Sciatic nerve (tissue), 2 donors: ENCODE data around the gene UBR2. TPM values are rescaled to one million over a fixed set of nuclear protein-coding genes. Genes with fewer than 3 reads are reported as not detected.
"Not testable (repeated sequence)": the region's sequence is repeated elsewhere in the genome, so short reads cannot be mapped to it uniquely, and the experiment has no call there.

Experiments used
- ATAC-seq: fragments of 200-7000 bp; cut with Tn5 transposase; one replicate; pipeline ENCODE4 v1.9.1; 2020; ENCODE audit warnings: mild to moderate bottlenecking, moderate library complexity
- DNase-seq: peaks from one replicate; pipeline ENCODE4 v3.0.0-alpha.2; 2020; ENCODE audit warnings: low spot score
- intact Hi-C: fragments of 100-400 bp; cut with DNase I; formaldehyde crosslinking; loops from one replicate; pipeline ENCODE4 v1.14.2; 2022
- total RNA-seq: library from RNA; stranded (reverse); fragmentation: NEBNext Ultra II Directional; extraction: Animal tissue kit (Norgen Biotek cat#: 25700); gene quantifications from one replicate; pipeline ENCODE4 v1.2.1, GENCODE V29; 2021
- donor health status: DM: no; HTN: no; CAD: no.
- donor health status: DM: no; HTN: no; CAD: no.

The UBR2 gene
- total RNA-seq, 1 donor from 2014 or later = 40.9 TPM

GRCh38 chr6:42674780-42675179 lies 111.0 kb downstream of the UBR2 start:
- DNase-seq = no peak
- intact Hi-C loops = loop anchor here (5.0 kb wide), 1 partner anchor 1593 kb away; the partner anchor contains the start of gene NFKBIE
- ATAC-seq = no peak

GRCh38 chr6:42679358-42679757 lies 115.5 kb downstream of the UBR2 start:
- DNase-seq (no peak), ATAC-seq (no peak)
- intact Hi-C loops = no loop called here

- DNase-seq (no peak), ATAC-seq (no peak)
- intact Hi-C loops = no loop called here
Measured at GRCh38 chr6:42688281-42688680, 124.5 kb downstream of the UBR2 start.

GRCh38 chr6:42689371-42689770 lies 125.5 kb downstream of the UBR2 start:
- DNase-seq (no peak), ATAC-seq (no peak)
- intact Hi-C loops = no loop called here

GRCh38 chr6:42690151-42690702 lies 126.4 kb downstream of the UBR2 start:
- intact Hi-C loops = no loop called here
- no peak for ATAC-seq
- no peak for DNase-seq

GRCh38 chr6:42690872-42691271 lies 127.0 kb downstream of the UBR2 start:
- no peak for ATAC-seq

GRCh38 chr6:42692137-42692911 lies 128.5 kb downstream of the UBR2 start:
- intact Hi-C loops = no loop called here
- ATAC-seq (no peak), DNase-seq (peak; percentile 34)

More at GRCh38 chr6:42690872-42691271, 127.0 kb downstream of the UBR2 start:
- intact Hi-C loops = no loop called here
- no peak for DNase-seq

- ATAC-seq (no peak), DNase-seq (no peak)
- intact Hi-C loops = no loop called here
Measured at GRCh38 chr6:42693725-42694323, 130.0 kb downstream of the UBR2 start.

- DNase-seq = no peak
- intact Hi-C loops = no loop called here
Measured at GRCh38 chr6:42694586-42694985, 130.8 kb downstream of the UBR2 start.

GRCh38 chr6:42696526-42697267 lies 132.9 kb downstream of the UBR2 start:
- intact Hi-C loops = no loop called here
- ATAC-seq = no peak
- no peak for DNase-seq

More at GRCh38 chr6:42694586-42694985, 130.8 kb downstream of the UBR2 start:
- ATAC-seq = no peak

- DNase-seq = no peak
- intact Hi-C loops = no loop called here
- ATAC-seq = no peak
Measured at GRCh38 chr6:42697268-42697655, 133.4 kb downstream of the UBR2 start.

GRCh38 chr6:42698217-42698616 lies 134.4 kb downstream of the UBR2 start:
- DNase-seq (no peak), ATAC-seq (no peak)
- intact Hi-C loops = no loop called here

- intact Hi-C loops = no loop called here
- no peak for DNase-seq
- no peak for ATAC-seq
Measured at GRCh38 chr6:42702200-42702599, 138.4 kb downstream of the UBR2 start.

- DNase-seq, ATAC-seq, intact Hi-C loops: not testable (repeated sequence)
Measured at GRCh38 chr6:42702786-42703185, 139.0 kb downstream of the UBR2 start.

- intact Hi-C loops = no loop called here
- ATAC-seq (peak; percentile 77), DNase-seq (peak; percentile 76)
Measured at GRCh38 chr6:42704251-42704936, 140.6 kb downstream of the UBR2 start.

GRCh38 chr6:42704937-42705374 lies 141.1 kb downstream of the UBR2 start:
- no peak for ATAC-seq
- intact Hi-C loops = loop anchor here (5.0 kb wide), 1 partner anchor 653 kb away; the partner anchor contains the start of gene TAF8
- no peak for DNase-seq

GRCh38 chr6:42707595-42707994 lies 143.8 kb downstream of the UBR2 start:
- intact Hi-C loops = loop anchor here (5.0 kb wide), 1 partner anchor 655 kb away; the partner anchor contains the start of gene TAF8
- ATAC-seq (no peak), DNase-seq (no peak)

GRCh38 chr6:42708096-42708495 lies 144.3 kb downstream of the UBR2 start:
- DNase-seq (no peak), ATAC-seq (no peak)
- intact Hi-C loops = loop anchor here (5.0 kb wide), 1 partner anchor 656 kb away; the partner anchor contains the start of gene TAF8

GRCh38 chr6:42709871-42710270 lies 146.0 kb downstream of the UBR2 start:
- no peak for ATAC-seq
- intact Hi-C loops = loop anchor here (5.0 kb wide), 1 partner anchor 658 kb away; the partner anchor contains the start of gene TAF8
- DNase-seq = no peak
